Measurements from ENCODE around the gene SACM1L.

SACM1L gene

GRCh38 chr3:45777746-45778386 lies 88.7 kb downstream of the SACM1L start:
- Histone ChIP-seq H3K4me1 (ENCODE audit: control insufficient read depth, insufficient read depth, low read length, unreplicated experiment) (no peaks in the 10 kb centered on the region), H3K27ac (ENCODE audit: low read depth, low read length) (no peak overlapping the region), H3K27me3 (ENCODE audit: insufficient read depth, low read length) (peaks cover 86% of the 10 kb centered on the region), H2AFZ (ENCODE audit: low read length, unreplicated experiment) (no peak overlapping the region), H3K4me3 (ENCODE audit: low read depth, low read length) (no peak overlapping the region), H3K36me3 (ENCODE audit: insufficient read depth, low read length) (no peaks in the 10 kb centered on the region), H3K79me2 (ENCODE audit: control insufficient read depth, insufficient read depth, low read length, unreplicated experiment) (no peaks in the 10 kb centered on the region)

GRCh38 chr3:45778761-45779201 lies 89.6 kb downstream of the SACM1L start:
- Histone ChIP-seq H2AFZ (ENCODE audit: low read length, unreplicated experiment) (no peak overlapping the region), H3K4me3 (ENCODE audit: low read depth, low read length) (no peak overlapping the region), H3K4me1 (ENCODE audit: control insufficient read depth, insufficient read depth, low read length, unreplicated experiment) (no peaks in the 10 kb centered on the region), H3K27me3 (ENCODE audit: insufficient read depth, low read length) (peaks cover 87% of the 10 kb centered on the region), H3K36me3 (ENCODE audit: insufficient read depth, low read length) (no peaks in the 10 kb centered on the region), H3K79me2 (ENCODE audit: control insufficient read depth, insufficient read depth, low read length, unreplicated experiment) (no peaks in the 10 kb centered on the region), H3K27ac (ENCODE audit: low read depth, low read length) (no peak overlapping the region)

- H3K4me3 ChIP-seq (ENCODE audit: low read depth, low read length): no peak overlapping the region
- H3K27me3 ChIP-seq (ENCODE audit: insufficient read depth, low read length): peaks cover 87% of the 10 kb centered on the region
- no peak overlapping the region for H2AFZ ChIP-seq (ENCODE audit: low read length, unreplicated experiment)
- H3K27ac ChIP-seq (ENCODE audit: low read depth, low read length): no peak overlapping the region
- no peaks in the 10 kb centered on the region for H3K79me2 ChIP-seq (ENCODE audit: control insufficient read depth, insufficient read depth, low read length, unreplicated experiment)
- H3K4me1 ChIP-seq (ENCODE audit: control insufficient read depth, insufficient read depth, low read length, unreplicated experiment): no peaks in the 10 kb centered on the region
- H3K36me3 ChIP-seq (ENCODE audit: insufficient read depth, low read length): no peaks in the 10 kb centered on the region
Observed at GRCh38 chr3:45779746-45780735, 90.8 kb downstream of the SACM1L start.

- H3K27me3 ChIP-seq (ENCODE audit: insufficient read depth, low read length): peaks cover 76% of the 10 kb centered on the region
- H3K27ac ChIP-seq (ENCODE audit: low read depth, low read length): no peak overlapping the region
- H3K4me1 ChIP-seq (ENCODE audit: control insufficient read depth, insufficient read depth, low read length, unreplicated experiment): no peaks in the 10 kb centered on the region
- no peak overlapping the region for H2AFZ ChIP-seq (ENCODE audit: low read length, unreplicated experiment)
- H3K79me2 ChIP-seq (ENCODE audit: control insufficient read depth, insufficient read depth, low read length, unreplicated experiment): no peaks in the 10 kb centered on the region
- no peak overlapping the region for H3K4me3 ChIP-seq (ENCODE audit: low read depth, low read length)
- H3K36me3 ChIP-seq (ENCODE audit: insufficient read depth, low read length): no peaks in the 10 kb centered on the region
Observed at GRCh38 chr3:45781271-45781670, 92.1 kb downstream of the SACM1L start.

GRCh38 chr3:45781841-45782240 lies 92.6 kb downstream of the SACM1L start:
- no peak overlapping the region for H3K27ac ChIP-seq (ENCODE audit: low read depth, low read length)
- H3K36me3 ChIP-seq (ENCODE audit: insufficient read depth, low read length): no peaks in the 10 kb centered on the region
- peaks cover 75% of the 10 kb centered on the region for H3K27me3 ChIP-seq (ENCODE audit: insufficient read depth, low read length)
- no peaks in the 10 kb centered on the region for H3K4me1 ChIP-seq (ENCODE audit: control insufficient read depth, insufficient read depth, low read length, unreplicated experiment)
- no peaks in the 10 kb centered on the region for H3K79me2 ChIP-seq (ENCODE audit: control insufficient read depth, insufficient read depth, low read length, unreplicated experiment)
- H3K4me3 ChIP-seq (ENCODE audit: low read depth, low read length): no peak overlapping the region
- H2AFZ ChIP-seq (ENCODE audit: low read length, unreplicated experiment): no peak overlapping the region

- Histone ChIP-seq H3K4me3 (ENCODE audit: low read depth, low read length) (no peak overlapping the region), H2AFZ (ENCODE audit: low read length, unreplicated experiment) (no peak overlapping the region), H3K79me2 (ENCODE audit: control insufficient read depth, insufficient read depth, low read length, unreplicated experiment) (no peaks in the 10 kb centered on the region), H3K27me3 (ENCODE audit: insufficient read depth, low read length) (peaks cover 78% of the 10 kb centered on the region), H3K36me3 (ENCODE audit: insufficient read depth, low read length) (no peaks in the 10 kb centered on the region), H3K4me1 (ENCODE audit: control insufficient read depth, insufficient read depth, low read length, unreplicated experiment) (no peaks in the 10 kb centered on the region), H3K27ac (ENCODE audit: low read depth, low read length) (no peak overlapping the region)
Observed at GRCh38 chr3:45782381-45782780, 93.2 kb downstream of the SACM1L start.

- H3K79me2 ChIP-seq (ENCODE audit: control insufficient read depth, insufficient read depth, low read length, unreplicated experiment): no peaks in the 10 kb centered on the region
- no peak overlapping the region for H3K4me3 ChIP-seq (ENCODE audit: low read depth, low read length)
- no peak overlapping the region for H3K27ac ChIP-seq (ENCODE audit: low read depth, low read length)
- no peaks in the 10 kb centered on the region for H3K4me1 ChIP-seq (ENCODE audit: control insufficient read depth, insufficient read depth, low read length, unreplicated experiment)
- peaks cover 83% of the 10 kb centered on the region for H3K27me3 ChIP-seq (ENCODE audit: insufficient read depth, low read length)
- no peaks in the 10 kb centered on the region for H3K36me3 ChIP-seq (ENCODE audit: insufficient read depth, low read length)
- H2AFZ ChIP-seq (ENCODE audit: low read length, unreplicated experiment): no peak overlapping the region
Observed at GRCh38 chr3:45783667-45784066, 94.5 kb downstream of the SACM1L start.

- H3K4me3 ChIP-seq (ENCODE audit: low read depth, low read length): no peak overlapping the region
- peaks cover 83% of the 10 kb centered on the region for H3K27me3 ChIP-seq (ENCODE audit: insufficient read depth, low read length)
- no peak overlapping the region for H2AFZ ChIP-seq (ENCODE audit: low read length, unreplicated experiment)
- no peaks in the 10 kb centered on the region for H3K79me2 ChIP-seq (ENCODE audit: control insufficient read depth, insufficient read depth, low read length, unreplicated experiment)
- H3K36me3 ChIP-seq (ENCODE audit: insufficient read depth, low read length): no peaks in the 10 kb centered on the region
- no peak overlapping the region for H3K27ac ChIP-seq (ENCODE audit: low read depth, low read length)
- H3K4me1 ChIP-seq (ENCODE audit: control insufficient read depth, insufficient read depth, low read length, unreplicated experiment): no peaks in the 10 kb centered on the region
Observed at GRCh38 chr3:45785605-45786150, 96.5 kb downstream of the SACM1L start.

GRCh38 chr3:45786801-45787495 lies 97.8 kb downstream of the SACM1L start:
- H3K4me3 ChIP-seq (ENCODE audit: low read depth, low read length): no peak overlapping the region
- H2AFZ ChIP-seq (ENCODE audit: low read length, unreplicated experiment): no peak overlapping the region
- no peaks in the 10 kb centered on the region for H3K36me3 ChIP-seq (ENCODE audit: insufficient read depth, low read length)
- H3K27me3 ChIP-seq (ENCODE audit: insufficient read depth, low read length): peaks cover 87% of the 10 kb centered on the region
- no peak overlapping the region for H3K27ac ChIP-seq (ENCODE audit: low read depth, low read length)
- H3K4me1 ChIP-seq (ENCODE audit: control insufficient read depth, insufficient read depth, low read length, unreplicated experiment): no peaks in the 10 kb centered on the region
- no peaks in the 10 kb centered on the region for H3K79me2 ChIP-seq (ENCODE audit: control insufficient read depth, insufficient read depth, low read length, unreplicated experiment)

GRCh38 chr3:45787551-45787950 lies 98.4 kb downstream of the SACM1L start:
- Histone ChIP-seq H3K4me1 (ENCODE audit: control insufficient read depth, insufficient read depth, low read length, unreplicated experiment) (no peaks in the 10 kb centered on the region), H3K79me2 (ENCODE audit: control insufficient read depth, insufficient read depth, low read length, unreplicated experiment) (no peaks in the 10 kb centered on the region), H3K27ac (ENCODE audit: low read depth, low read length) (no peak overlapping the region), H3K4me3 (ENCODE audit: low read depth, low read length) (no peak overlapping the region), H3K27me3 (ENCODE audit: insufficient read depth, low read length) (peaks cover 87% of the 10 kb centered on the region), H3K36me3 (ENCODE audit: insufficient read depth, low read length) (no peaks in the 10 kb centered on the region), H2AFZ (ENCODE audit: low read length, unreplicated experiment) (no peak overlapping the region)
